ENCODE results near the gene PGAP6. TPM values are rescaled to one million over a fixed set of nuclear protein-coding genes. Genes with fewer than 3 reads are reported as not detected.
"Not testable (repeated sequence)": the region's sequence is repeated elsewhere in the genome, so short reads cannot be mapped to it uniquely, and the experiment has no call there.

The PGAP6 gene
- total and polyA plus RNA-seq, 10 donors: 19.5 to 63.2 (median 43.9) TPM

- H3K4me1 ChIP-seq: peaks cover 0 to 15% (median 5%) of the 10 kb centered on the region in 6 donors
- no peak overlapping the region for H3K4me3 ChIP-seq
- intact Hi-C loops (cut with DNase I; ENCODE audit: low total_unique reads): loop anchor here (5.0 kb wide), 1 partner anchor 257 kb away; no protein-coding TSS in a partner anchor
- H3K36me3 ChIP-seq: peaks cover 0 to 31% (median 28%) of the 10 kb centered on the region in 6 donors
- peaks cover 0 to 28% (median 4%) of the 10 kb centered on the region in 7 donors for H3K27me3 ChIP-seq (replicated peaks in 1 of 7)
- TF ChIP-seq POLR2A (IDR thresholded peaks at IDR 0.05): no peak
- TF ChIP-seq POLR2AphosphoS5 (IDR thresholded peaks at IDR 0.05): peak in 1 of 3 donors; percentile 28
- 40 to 48% (median 41%) methylated on average over 12 to 24 of the region's 24 CpGs for WGBS, 5 donors
- H3K27ac ChIP-seq: no peak overlapping the region
- no peak for DNase-seq
- no peaks in the 10 kb centered on the region for H3K9me3 ChIP-seq
Observed at GRCh38 chr16:363766-364490, 17.9 kb downstream of the PGAP6 start.

- intact Hi-C loops (cut with DNase I; ENCODE audit: low total_unique reads): loop anchor here (5.0 kb wide), 1 partner anchor 256 kb away; no protein-coding TSS in a partner anchor
- peak; percentile 63 for DNase-seq
- 61 to 83% (median 62%) methylated on average over 10 to 20 of the region's 20 CpGs for WGBS, 5 donors
- Histone ChIP-seq H3K36me3 (peaks cover 0 to 24% (median 21%) of the 10 kb centered on the region in 6 donors), H3K27ac (no peak overlapping the region), H3K27me3 (replicated peaks in 1 of 7) (peaks cover 0 to 28% (median 4%) of the 10 kb centered on the region in 7 donors), H3K4me1 (peaks cover 0 to 11% (median 3%) of the 10 kb centered on the region in 6 donors), H3K9me3 (no peaks in the 10 kb centered on the region), H3K4me3 (no peak overlapping the region)
- TF ChIP-seq CTCF (IDR thresholded peaks at IDR 0.05 in 8 of 11, conservative IDR thresholded peaks at IDR 0.05 in 3 of 11) (no peak), POLR2A (IDR thresholded peaks at IDR 0.05) (no peak), POLR2AphosphoS5 (IDR thresholded peaks at IDR 0.05) (no peak)
Observed at GRCh38 chr16:363110-363765, 18.5 kb downstream of the PGAP6 start.

- H3K27ac ChIP-seq, H3K9me3 ChIP-seq, DNase-seq, H3K4me3 ChIP-seq: not testable (repeated sequence)
- 80 to 89% (median 84%) methylated on average over 1 to 24 of the region's 24 CpGs for WGBS, 5 donors
- Histone ChIP-seq H3K27me3 (replicated peaks in 1 of 7) (peaks cover 0 to 28% (median 4%) of the 10 kb centered on the region in 7 donors), H3K4me1 (peaks cover 0 to 11% (median 3%) of the 10 kb centered on the region in 6 donors), H3K36me3 (peaks cover 0 to 18% (median 15%) of the 10 kb centered on the region in 6 donors)
- intact Hi-C loops (cut with DNase I; ENCODE audit: low total_unique reads): loop anchor here (5.0 kb wide), 1 partner anchor 255 kb away; no protein-coding TSS in a partner anchor
Observed at GRCh38 chr16:362702-362999, 19.1 kb downstream of the PGAP6 start.

- DNase-seq: peak; percentile 92
Observed at GRCh38 chr16:361872-362701, 19.7 kb downstream of the PGAP6 start.

More at GRCh38 chr16:361872-362701, 19.7 kb downstream of the PGAP6 start:
- Histone ChIP-seq H3K27me3 (replicated peaks in 1 of 7) (peaks cover 0 to 28% (median 4%) of the 10 kb centered on the region in 7 donors), H3K36me3 (peaks cover 0 to 12% (median 10%) of the 10 kb centered on the region in 6 donors), H3K4me3 (no peak overlapping the region), H3K27ac (no peak overlapping the region), H3K9me3 (no peaks in the 10 kb centered on the region), H3K4me1 (peaks cover 0 to 11% (median 3%) of the 10 kb centered on the region in 6 donors)
- WGBS, 5 donors: 24 to 45% (median 33%) methylated on average over 21 to 30 of the region's 30 CpGs
- TF ChIP-seq CTCF (IDR thresholded peaks at IDR 0.05 in 8 of 11, conservative IDR thresholded peaks at IDR 0.05 in 3 of 11): peak; percentile 71 to 94 (median 82)
- no peak for TF ChIP-seq POLR2A (IDR thresholded peaks at IDR 0.05)
- TF ChIP-seq POLR2AphosphoS5 (IDR thresholded peaks at IDR 0.05): peak; percentile 44 to 70 (median 70)
- intact Hi-C loops (cut with DNase I; ENCODE audit: low total_unique reads): loop anchor here (5.0 kb wide), 1 partner anchor 255 kb away; no protein-coding TSS in a partner anchor
